Renal cortical epithelial cell (primary cell): ENCODE data around the gene FALEC. TPM values are rescaled to one million over a fixed set of nuclear protein-coding genes. Genes with fewer than 3 reads are reported as not detected.
A peak's percentile ranks its signal among the peaks of the same experiment; 100 is the strongest.

Source experiments
- DNase-seq: peaks from one replicate; pipeline ENCODE4 v3.0.0-alpha.2; 2011; ENCODE audit warnings: low read depth
- total RNA-seq: library from RNA; depleted of rRNA; stranded (reverse); fragments of >200 nt; gene quantifications from 2 replicates; pipeline ENCODE4 v1.2.3, GENCODE V29; 2014

FALEC gene
- total RNA-seq, 1 donor from 2014 or later = not detected

DNA sequence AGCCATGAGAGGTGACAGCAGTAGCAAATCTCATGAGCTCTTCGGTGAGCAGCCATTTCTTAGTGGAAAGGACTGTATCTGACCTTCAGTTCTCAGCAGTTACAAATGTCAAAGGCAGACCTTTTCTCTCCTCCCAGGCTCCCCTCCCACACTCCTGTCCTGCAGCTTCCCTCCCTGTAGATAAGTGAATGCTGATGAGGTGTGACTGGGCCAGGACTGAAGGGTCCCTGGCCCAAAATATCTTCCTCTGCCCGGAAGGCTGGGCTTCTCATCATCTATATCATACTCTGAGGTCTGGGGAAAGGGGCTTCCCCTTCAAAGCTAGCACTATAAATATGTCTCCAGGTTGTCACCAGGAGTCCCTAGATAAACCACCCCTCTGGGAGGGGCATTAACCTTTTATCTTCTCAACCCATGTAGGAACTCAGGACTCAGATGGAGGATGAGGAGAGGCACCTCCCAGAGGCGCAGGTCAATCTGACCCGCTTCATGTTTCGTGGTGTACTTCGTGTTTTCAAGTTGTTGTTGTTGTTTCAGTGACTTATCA, 30.0 kb downstream of the FALEC start:
- no peak for DNase-seq

DNA sequence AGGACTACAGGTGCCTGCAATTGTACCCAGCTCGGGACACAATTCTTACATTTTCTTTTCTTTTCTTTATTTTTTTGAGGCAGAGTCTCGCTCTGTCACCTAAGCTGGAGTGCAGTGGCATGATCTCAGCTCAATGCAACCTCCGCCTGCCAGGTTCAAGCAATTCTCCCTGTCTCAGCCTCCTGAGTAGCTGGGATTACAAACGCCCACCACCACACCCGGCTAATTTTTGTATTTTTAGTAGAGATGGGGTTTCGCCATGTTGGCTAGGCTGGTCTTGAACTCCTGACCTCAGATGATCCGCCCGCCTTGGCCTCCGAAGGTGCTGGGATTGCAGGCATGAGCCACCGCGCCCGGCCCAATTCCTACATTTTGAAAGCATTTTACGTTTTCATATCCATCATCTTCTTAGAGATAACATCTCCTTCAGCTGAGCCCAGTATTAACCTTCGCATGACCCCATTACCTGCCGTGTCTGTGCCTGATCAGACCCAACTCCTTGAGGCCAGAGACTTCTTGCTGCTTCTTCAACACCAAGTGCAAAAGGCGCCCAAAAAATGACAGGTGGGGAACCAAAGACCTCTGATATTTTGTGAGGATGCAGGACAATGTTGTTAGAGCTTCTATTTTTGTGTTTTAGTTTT, 30.9 kb downstream of the FALEC start:
- no peak for DNase-seq

DNA sequence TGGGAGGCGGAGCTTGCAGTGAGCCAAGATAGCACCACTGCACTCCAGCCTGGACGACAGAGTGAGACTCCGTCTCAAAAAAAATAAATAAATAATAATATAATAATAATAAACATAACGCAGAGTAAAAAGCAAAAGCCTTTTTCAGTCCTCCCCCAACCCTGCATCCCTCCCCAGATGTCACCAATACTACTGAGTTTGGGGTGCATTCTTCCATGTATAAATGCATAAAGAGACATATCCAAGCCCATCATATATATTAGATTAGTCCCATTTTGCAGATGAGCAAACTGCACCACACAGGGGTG, 32.7 kb downstream of the FALEC start:
- DNase-seq = no peak

DNA sequence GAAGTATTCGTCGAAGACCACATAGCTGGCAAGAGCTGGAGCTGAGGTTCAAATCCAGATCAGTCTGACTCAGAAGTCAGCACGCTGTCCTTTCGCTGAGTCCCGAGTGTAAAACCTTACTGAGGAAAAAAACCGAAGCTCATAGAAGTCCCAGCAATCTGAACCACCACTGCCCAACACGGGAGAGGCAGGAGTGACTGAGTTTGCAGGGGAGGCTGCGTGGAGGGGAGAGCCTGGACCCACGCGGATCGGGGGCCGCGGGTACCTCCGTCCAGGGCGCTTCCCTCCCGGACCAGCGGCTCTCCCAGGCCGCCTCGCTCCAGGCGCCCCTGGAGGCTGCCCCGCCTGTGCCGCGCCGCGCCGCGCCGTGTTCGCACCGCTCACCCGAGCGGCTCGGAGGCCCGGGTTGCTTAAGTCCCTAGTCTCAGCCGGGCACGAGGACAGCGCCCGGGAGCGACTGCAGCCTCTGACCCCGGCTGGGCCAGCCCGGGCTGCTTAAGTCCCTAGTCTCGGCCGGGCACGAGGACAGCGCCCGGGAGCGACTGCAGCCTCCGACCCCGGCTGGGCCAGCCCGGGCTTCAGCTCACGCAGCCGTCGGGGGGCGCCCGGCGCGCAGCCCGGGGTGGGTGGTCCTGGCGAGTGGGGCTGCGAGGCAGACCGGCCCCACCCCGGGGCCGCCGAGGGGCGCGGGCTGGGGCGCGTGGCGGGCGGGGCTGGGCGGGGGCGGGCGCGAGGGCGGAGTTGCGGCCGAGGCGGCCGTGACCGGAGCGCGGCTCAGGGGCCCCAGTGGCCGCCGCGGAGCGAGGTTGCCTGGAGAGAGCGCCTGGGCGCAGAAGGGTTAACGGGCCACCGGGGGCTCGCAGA, 33.3 kb downstream of the FALEC start, which contains the start of gene ADAMTSL4:
TSS of gene ADAMTSL4 (plus strand) at position 777 of the 864 bp plus-strand sequence. CDS start 2,881 bp downstream, outside the sequence.
- peak; percentile 68 for DNase-seq

DNA sequence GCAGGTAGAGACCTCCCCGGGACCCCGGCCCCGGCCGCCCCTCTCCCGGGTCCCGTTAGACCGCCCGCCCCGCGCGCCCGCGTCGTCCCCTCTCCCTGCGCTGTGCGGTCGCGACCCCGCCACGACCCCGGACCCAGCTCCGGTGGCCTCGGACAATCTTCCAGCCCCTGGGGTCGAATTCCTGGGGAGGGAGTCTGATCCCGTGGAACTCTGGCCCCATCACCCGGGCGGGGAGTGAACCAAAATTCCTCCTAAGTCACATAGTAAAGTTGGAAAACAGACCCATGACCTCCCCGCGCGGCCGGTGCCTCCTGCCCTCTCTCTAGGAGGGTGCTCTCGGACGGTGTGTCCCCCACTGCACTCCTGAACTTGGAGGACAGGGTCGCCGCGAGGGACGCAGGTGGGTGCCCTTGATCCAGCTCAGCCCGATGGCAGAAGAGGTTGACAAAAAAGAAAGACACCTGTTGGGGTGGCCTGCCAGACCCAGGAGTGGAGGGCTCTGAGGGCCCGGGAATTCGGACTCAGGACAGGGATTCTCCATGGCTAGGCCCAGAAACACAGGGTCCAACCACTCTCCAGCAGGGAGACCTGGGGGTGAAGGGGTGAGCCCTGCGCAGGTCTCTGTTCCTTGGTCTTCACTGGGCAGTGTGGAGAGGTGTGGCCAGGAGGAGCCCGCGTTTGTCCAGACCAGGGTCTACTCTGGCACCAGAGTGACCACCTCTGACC, 34.1 kb downstream of the FALEC start:
- no peak for DNase-seq

DNA sequence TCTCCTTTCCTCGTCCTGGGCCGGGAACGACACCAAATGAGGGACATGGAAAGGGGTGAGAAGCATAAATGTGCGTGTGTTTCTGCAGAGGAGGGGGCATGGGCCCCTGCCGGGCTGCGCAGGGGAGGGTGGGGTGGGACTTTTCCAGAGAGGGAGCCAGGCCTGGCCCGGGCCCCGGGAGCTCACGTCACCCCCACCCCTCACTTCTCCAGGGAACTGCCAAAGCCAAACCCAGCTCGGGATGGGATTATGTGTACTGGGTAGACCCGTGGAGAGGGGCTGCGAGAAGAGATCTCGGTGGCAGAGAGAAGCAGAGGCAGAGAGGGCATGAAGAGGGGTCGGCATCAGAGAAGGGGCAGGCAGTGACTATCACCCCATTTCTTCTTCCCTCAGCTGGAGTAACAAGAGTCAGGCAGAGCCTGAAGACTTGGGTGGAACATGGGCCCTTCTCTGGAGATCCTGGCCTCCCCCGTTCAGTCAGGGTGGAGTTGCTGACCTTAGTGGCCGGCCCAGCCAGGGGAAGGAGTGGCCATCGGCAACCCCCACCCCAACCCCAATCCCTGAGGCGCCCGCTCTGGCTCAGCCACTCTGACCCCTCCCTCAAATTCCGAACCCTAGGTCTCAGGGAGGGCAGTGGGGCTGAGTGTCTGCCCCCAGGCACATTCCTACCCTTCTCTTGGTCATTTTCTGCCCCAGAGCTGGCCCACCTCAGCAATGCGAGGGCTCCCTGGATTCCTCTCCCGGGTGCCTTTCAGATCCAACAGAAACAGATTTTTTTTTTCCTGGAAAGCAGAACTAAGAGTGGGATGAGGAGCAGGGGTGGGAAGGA, 34.9 kb downstream of the FALEC start:
- DNase-seq = no peak

DNA sequence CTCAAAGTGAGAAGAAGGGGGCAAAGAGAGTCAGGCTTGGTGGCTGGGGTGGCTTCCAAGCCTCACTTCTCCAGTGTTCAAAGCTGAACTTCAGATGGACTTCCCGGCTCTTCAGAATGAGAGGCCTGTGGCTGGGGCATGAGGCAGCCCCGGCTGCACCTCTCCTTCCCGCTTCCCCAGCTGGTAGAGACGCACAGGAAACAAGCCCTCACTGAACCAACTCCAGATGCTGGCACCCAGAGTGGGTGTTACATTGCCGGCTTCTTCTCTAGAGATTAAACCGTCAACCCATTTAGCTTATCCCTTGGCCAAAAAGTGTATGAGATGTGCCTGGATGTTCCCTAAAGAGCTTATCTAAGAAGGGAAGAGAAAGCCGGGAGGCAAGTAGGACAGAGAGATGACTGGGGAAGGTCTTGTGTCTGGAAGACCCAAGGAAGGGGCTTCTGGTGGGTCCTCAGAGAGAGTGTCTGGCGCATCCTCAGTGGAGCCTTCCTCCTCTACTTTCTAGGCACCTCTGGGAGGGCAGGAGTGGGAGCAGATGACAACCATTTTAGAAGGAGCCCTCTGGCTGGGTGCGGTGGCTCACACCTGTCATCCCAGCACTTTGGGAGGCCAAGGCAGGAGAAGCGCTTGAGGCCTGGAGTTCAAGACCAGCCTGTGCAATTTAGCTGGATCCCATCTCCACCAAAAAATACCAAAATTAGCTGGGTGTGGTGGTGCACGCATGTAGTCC, 35.7 kb downstream of the FALEC start:
- DNase-seq = no peak

DNA sequence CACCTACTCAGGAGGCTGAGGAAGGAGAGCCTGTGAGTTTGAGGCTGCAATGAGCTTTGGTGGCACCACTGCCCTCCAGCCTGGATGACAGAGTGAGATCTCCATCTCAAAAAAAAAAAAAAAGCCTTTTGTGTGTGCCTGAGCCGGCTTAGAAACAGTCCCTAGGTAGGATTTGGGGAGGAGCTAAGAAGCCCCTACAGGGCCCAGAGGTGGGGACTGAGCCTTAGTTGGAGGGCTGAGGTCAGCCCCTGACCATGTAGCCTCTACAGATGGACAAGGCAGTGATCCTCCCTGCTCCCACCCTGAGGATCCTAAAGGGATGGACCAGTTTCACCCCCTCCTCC, 36.2 kb downstream of the FALEC start:
- DNase-seq = no peak

DNA sequence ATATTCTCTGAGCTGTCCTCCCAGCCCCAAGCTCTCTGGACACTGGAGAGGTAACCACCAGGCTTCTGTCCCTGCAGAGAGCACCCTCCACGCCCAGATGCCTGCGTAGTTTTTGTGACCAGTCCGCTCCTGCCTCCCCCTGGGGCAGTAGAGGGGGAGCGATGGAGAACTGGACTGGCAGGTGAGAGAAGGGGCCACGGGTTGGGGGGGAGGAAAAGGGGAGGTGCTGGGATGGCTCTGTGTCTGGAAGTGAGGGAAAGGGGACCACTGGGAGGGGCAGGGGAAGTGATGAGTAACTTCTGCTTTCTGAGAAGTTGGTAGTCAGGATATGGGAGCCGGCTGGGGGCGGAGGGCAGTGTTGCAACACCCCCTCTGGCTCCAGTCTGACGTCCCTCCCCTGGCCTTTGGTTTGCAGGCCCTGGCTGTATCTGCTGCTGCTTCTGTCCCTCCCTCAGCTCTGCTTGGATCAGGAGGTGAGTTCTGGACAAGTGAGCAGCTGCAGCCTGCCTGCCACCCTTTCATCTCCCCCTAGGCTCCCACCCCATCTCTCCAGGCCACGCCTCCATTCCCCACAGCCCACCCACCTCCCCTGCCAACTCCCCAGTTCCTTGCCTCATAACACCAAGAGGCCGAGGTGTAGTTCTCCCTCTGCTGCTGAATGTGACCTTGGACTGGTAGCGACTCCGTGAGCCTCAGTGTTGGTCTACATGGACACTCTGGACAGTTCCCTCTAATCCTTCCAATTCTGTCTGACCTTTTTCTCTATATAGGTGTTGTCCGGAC, 36.8 kb downstream of the FALEC start:
- DNase-seq = peak; percentile 86

DNA sequence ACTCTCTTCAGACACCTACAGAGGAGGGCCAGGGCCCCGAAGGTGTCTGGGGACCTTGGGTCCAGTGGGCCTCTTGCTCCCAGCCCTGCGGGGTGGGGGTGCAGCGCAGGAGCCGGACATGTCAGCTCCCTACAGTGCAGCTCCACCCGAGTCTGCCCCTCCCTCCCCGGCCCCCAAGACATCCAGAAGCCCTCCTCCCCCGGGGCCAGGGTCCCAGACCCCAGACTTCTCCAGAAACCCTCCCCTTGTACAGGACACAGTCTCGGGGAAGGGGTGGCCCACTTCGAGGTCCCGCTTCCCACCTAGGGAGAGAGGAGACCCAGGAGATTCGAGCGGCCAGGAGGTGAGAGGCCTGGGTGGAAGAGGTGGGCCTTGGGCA, 37.3 kb downstream of the FALEC start:
- no peak for DNase-seq

DNA sequence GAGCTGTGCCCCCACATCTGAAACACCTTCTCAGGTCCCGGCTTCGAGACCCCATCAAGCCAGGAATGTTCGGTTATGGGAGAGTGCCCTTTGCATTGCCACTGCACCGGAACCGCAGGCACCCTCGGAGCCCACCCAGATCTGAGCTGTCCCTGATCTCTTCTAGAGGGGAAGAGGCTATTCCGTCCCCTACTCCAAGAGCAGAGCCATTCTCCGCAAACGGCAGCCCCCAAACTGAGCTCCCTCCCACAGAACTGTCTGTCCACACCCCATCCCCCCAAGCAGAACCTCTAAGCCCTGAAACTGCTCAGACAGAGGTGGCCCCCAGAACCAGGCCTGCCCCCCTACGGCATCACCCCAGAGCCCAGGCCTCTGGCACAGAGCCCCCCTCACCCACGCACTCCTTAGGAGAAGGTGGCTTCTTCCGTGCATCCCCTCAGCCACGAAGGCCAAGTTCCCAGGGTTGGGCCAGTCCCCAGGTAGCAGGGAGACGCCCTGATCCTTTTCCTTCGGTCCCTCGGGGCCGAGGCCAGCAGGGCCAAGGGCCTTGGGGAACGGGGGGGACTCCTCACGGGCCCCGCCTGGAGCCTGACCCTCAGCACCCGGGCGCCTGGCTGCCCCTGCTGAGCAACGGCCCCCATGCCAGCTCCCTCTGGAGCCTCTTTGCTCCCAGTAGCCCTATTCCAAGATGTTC, 38.0 kb downstream of the FALEC start:
- DNase-seq = no peak

DNA sequence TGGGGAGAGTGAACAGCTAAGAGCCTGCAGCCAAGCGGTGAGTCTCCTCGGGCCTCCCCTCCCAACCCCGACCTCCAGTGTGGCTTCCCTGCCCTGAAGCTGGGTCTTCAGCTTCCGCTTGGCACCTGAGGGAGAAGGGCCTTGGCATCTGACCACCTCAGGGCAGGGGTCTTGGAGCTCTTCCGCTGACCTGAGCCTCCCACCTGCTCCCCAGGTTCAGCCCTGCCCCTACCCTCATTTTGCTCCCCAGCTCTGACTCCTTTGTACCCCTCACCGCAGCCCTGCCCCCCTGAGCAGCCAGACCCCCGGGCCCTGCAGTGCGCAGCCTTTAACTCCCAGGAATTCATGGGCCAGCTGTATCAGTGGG, 38.5 kb downstream of the FALEC start:
- no peak for DNase-seq

DNA sequence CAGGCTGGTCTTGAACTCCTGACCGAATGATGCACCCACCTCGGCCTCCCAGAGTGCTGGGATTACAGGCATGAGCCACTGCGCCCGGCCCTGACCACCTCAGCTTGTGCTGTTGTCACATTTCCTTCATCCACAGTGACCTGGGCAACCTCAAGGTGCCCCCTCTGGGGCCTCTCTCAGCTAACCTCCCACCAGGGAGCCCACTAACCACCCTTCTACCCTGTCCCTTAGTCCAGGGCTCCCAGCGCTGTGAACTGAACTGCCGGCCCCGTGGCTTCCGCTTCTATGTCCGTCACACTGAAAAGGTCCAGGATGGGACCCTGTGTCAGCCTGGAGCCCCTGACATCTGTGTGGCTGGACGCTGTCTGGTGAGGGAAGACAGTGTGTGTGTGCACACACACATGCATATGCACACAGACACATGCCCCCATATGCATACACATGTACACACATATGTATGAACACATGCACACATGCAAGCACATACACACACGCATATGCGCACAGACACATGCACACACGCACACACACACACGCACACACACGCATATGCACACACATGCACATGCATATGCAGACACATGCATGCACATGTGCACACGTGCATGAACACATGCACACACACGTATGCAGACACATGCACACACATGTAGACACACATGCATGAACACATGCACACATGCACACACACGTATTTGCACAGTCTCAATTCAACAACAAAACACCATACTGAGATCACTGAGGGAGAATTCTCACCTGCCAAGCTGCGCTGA, 39.8 kb downstream of the FALEC start:
- no peak for DNase-seq

DNA sequence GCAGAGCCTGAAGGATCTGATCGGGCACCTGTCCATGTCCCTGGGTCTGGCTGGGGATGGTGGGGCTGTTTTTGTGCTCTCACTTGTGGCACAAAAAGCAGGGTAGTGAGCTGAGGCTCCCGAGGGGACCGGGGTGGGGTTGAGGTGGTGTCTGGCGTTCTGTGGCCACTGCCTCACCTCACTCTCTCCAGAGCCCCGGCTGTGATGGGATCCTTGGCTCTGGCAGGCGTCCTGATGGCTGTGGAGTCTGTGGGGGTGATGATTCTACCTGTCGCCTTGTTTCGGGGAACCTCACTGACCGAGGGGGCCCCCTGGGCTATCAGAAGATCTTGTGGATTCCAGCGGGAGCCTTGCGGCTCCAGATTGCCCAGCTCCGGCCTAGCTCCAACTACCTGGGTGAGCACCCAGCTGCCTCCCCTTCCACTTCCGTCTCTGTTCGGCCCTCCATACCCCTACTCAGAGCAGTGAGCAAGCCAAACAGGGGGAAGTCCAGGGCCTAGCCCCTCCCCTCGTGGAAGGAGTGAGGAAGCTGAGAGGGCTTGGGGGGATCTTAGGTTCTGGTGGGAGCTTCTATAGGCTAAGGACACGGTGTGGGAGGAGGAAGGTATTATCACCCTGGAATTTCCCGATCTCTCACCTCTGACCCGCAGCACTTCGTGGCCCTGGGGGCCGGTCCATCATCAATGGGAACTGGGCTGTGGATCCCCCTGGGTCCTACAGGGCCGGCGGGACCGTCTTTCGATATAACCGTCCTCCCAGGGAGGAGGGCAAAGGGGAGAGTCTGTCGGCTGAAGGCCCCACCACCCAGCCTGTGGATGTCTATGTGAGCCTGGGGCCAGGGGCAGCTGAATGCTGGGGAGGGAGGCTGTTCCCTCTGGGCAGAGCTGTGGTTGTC, 40.7 kb downstream of the FALEC start:
- DNase-seq = no peak

DNA sequence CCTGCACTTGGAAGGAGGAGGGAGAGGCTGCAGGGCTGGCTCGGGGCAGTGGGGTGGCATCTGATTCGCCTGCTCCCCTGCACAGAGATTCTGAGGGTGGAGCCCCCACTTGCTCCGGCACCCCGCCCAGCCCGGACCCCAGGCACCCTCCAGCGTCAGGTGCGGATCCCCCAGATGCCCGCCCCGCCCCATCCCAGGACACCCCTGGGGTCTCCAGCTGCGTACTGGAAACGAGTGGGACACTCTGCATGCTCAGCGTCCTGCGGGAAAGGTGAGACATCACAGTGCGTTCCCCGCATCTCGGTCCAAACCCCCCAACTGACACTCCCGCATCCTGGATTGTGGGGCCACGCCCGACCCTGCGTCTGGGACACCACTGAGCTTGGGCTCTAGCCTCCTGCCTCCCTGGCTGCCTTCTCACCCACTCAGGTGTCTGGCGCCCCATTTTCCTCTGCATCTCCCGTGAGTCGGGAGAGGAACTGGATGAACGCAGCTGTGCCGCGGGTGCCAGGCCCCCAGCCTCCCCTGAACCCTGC, 41.6 kb downstream of the FALEC start:
- DNase-seq = no peak

DNA sequence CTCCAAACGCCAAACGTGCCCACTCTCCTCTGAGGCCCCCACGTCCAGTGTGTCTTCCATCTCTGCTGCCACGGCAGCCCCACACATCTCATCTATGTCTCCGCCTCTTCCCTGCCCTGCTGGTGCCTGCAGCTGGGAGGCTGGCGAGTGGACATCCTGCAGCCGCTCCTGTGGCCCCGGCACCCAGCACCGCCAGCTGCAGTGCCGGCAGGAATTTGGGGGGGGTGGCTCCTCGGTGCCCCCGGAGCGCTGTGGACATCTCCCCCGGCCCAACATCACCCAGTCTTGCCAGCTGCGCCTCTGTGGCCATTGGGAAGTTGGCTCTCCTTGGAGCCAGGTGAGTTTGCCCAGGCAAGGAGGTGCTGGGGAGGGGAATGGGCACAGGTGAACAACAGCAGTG, 42.3 kb downstream of the FALEC start:
- DNase-seq = no peak

DNA sequence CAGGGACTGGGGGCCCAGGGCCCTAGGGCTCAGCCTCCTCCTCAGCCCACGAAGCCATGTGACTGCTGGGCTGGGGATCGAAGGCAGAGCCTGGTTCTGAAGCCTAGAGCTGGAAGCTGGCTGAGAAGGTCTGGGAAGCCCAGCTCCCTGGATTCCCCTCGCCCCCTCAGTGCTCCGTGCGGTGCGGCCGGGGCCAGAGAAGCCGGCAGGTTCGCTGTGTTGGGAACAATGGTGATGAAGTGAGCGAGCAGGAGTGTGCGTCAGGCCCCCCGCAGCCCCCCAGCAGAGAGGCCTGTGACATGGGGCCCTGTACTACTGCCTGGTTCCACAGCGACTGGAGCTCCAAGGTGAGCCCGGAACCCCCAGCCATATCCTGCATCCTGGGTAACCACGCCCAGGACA, 42.8 kb downstream of the FALEC start:
- DNase-seq = no peak
